NCI-H2227 (cell line): ENCODE data around the gene DPH6.
A peak's percentile ranks its signal among the peaks of the same experiment; 100 is the strongest.
"Not testable (repeated sequence)": the region's sequence is repeated elsewhere in the genome, so short reads cannot be mapped to it uniquely, and the experiment has no call there.

Experiments used
- DNase-seq: peaks from one replicate; lab custom pipeline; 2025; ENCODE audit not compliant: unreplicated experiment; lab: John Stamatoyannopoulos, UW

DPH6 gene

GRCh38 chr15:35545824-35546510, at the start of gene DPH6:
Gene DPH6, minus strand, starts transcription at chr15:35546165. Its CDS starts 24 bp downstream, at chr15:35546141.
- DNase-seq: peak; percentile 91

GRCh38 chr15:35595656-35596055, 49.7 kb upstream of the DPH6 start:
- DNase-seq: no peak

- DNase-seq: not testable (repeated sequence)
Observed at GRCh38 chr15:35591987-35592386, 46.0 kb upstream of the DPH6 start.

GRCh38 chr15:35583863-35584528, 38.0 kb upstream of the DPH6 start:
- DNase-seq: no peak

GRCh38 chr15:35580606-35581005, 34.6 kb upstream of the DPH6 start:
- DNase-seq: no peak

GRCh38 chr15:35567392-35567791, 21.4 kb upstream of the DPH6 start:
- DNase-seq: no peak

- no peak for DNase-seq
Observed at GRCh38 chr15:35566991-35567390, 21.0 kb upstream of the DPH6 start.

GRCh38 chr15:35565901-35566300, 19.9 kb upstream of the DPH6 start:
- DNase-seq: no peak

GRCh38 chr15:35562641-35563040, 16.7 kb upstream of the DPH6 start:
- DNase-seq: no peak

GRCh38 chr15:35561308-35561707, 15.3 kb upstream of the DPH6 start:
- no peak for DNase-seq

- no peak for DNase-seq
Observed at GRCh38 chr15:35560870-35561269, 14.9 kb upstream of the DPH6 start.

GRCh38 chr15:35560258-35560657, 14.3 kb upstream of the DPH6 start:
- DNase-seq: no peak

- DNase-seq: no peak
Observed at GRCh38 chr15:35559683-35560082, 13.7 kb upstream of the DPH6 start.

- DNase-seq: no peak
Observed at GRCh38 chr15:35557544-35557943, 11.6 kb upstream of the DPH6 start.

- no peak for DNase-seq
Observed at GRCh38 chr15:35557012-35557411, 11.0 kb upstream of the DPH6 start.

GRCh38 chr15:35555244-35555643, 9.3 kb upstream of the DPH6 start:
- DNase-seq: no peak

- no peak for DNase-seq
Observed at GRCh38 chr15:35550957-35551356, 5.0 kb upstream of the DPH6 start.

GRCh38 chr15:35549567-35549966, 3.6 kb upstream of the DPH6 start:
- DNase-seq: no peak

GRCh38 chr15:35548435-35548834, 2.5 kb upstream of the DPH6 start:
- no peak for DNase-seq

- DNase-seq: no peak
Observed at GRCh38 chr15:35547775-35548364, 1.9 kb upstream of the DPH6 start.

GRCh38 chr15:35546511-35547381, 781 bp upstream of the DPH6 start:
- no peak for DNase-seq
